PC-9 (cell line): ENCODE measurements around the gene OPN1MW. TPM values are rescaled to one million over a fixed set of nuclear protein-coding genes. Genes with fewer than 3 reads are reported as not detected.
"Not testable (repeated sequence)": the region's sequence is repeated elsewhere in the genome, so short reads cannot be mapped to it uniquely, and the experiment has no call there.

Experiments
- BruUV-seq: library from RNA; stranded (reverse); fragments of 400-500 nt; replicated peaks from 2 replicates; lab custom pipeline; 2021; lab: Mats Ljungman, UMichigan
- CTCF ChIA-PET: fragments of 300-600 bp; sonication (Branson Sonifier 250); formaldehyde crosslinking; loops from one replicate; lab custom pipeline; 2022; ENCODE audit warnings: antibody characterized with exemption; lab: Charles Lee
- POLR2A ChIA-PET: fragments of 300-600 bp; sonication (Branson Sonifier 250); formaldehyde crosslinking; loops from one replicate; lab custom pipeline; 2022; ENCODE audit warnings: antibody characterized with exemption; ENCODE audit not compliant: unreplicated experiment; lab: Charles Lee
- DNase-seq, 2 experiments: peaks; one replicate each; pipeline versions ENCODE4 v3.0.0 to v3.0.0-alpha.2; 2015 to 2022; ENCODE audit warnings: mixed read lengths in 1 of 2
- H2AFZ ChIP-seq: fragments of 200-600 bp; sonication (generic); 2 replicates; pipeline ENCODE4 v1.8.1; 2017; ENCODE audit warnings: antibody characterized with exemption
- H3F3A ChIP-seq: fragments of 200-600 bp; sonication (generic); 2 replicates; pipeline ENCODE4 v1.8.1; 2017; ENCODE audit warnings: antibody characterized with exemption, mild to moderate bottlenecking, low read depth; ENCODE audit not compliant: insufficient read depth
- H3K27ac ChIP-seq: fragments of 200-600 bp; sonication (generic); 2 replicates; pipeline ENCODE4 v1.6.1; 2016; ENCODE audit warnings: mixed run types
- H3K27me3 ChIP-seq: fragments of 200-600 bp; sonication (generic); 2 replicates; pipeline ENCODE4 v1.6.1; 2016; ENCODE audit warnings: low read depth, mixed run types; ENCODE audit not compliant: insufficient read depth
- H3K36me3 ChIP-seq: fragments of 200-600 bp; sonication (generic); 2 replicates; pipeline ENCODE4 v1.6.1; 2016; ENCODE audit warnings: low read depth, mixed run types
- H3K4me1 ChIP-seq: fragments of 200-600 bp; sonication (generic); replicated peaks from 2 replicates; pipeline ENCODE4 v1.6.1; 2016; ENCODE audit warnings: mixed run types; ENCODE audit not compliant: insufficient read depth
- H3K4me2 ChIP-seq: fragments of 200-600 bp; sonication (generic); 2 replicates; pipeline ENCODE4 v1.6.1; 2017; ENCODE audit warnings: mixed run types
- H3K4me3 ChIP-seq: fragments of 200-600 bp; sonication (generic); 2 replicates; pipeline ENCODE4 v1.6.1; 2016; ENCODE audit warnings: mixed run types
- H3K79me2 ChIP-seq: fragments of 200-600 bp; sonication (generic); 2 replicates; pipeline ENCODE4 v1.6.1; 2017; ENCODE audit warnings: low read depth, mixed run types
- H3K9me2 ChIP-seq: fragments of 200-600 bp; sonication (generic); 2 replicates; pipeline ENCODE4 v1.8.1; 2017; ENCODE audit warnings: mild to moderate bottlenecking; ENCODE audit not compliant: insufficient read depth
- H3K9me3 ChIP-seq: fragments of 200-600 bp; sonication (generic); 2 replicates; pipeline ENCODE4 v1.8.1; 2016; ENCODE audit warnings: low read depth; ENCODE audit not compliant: insufficient read depth
- H4K20me1 ChIP-seq: fragments of 200-600 bp; sonication (generic); 2 replicates; pipeline ENCODE4 v1.8.1; 2017; ENCODE audit not compliant: insufficient read depth
- intact Hi-C: fragments of 100-400 bp; cut with micrococcal nuclease; formaldehyde crosslinking; loops from one replicate; pipeline ENCODE4 v1.10.0; 2022; ENCODE audit not compliant: unreplicated experiment
- total RNA-seq: library from RNA; stranded (reverse); gene quantifications from 2 replicates; pipeline ENCODE4 v1.2.3, GENCODE V29; 2021

The OPN1MW gene
- total RNA-seq, 1 experiment from 2014 or later, result not detected

- CTCF ChIA-PET, BruUV-seq, intact Hi-C loops: not testable (repeated sequence)
These were observed 11.9 kb downstream of the OPN1MW start for GRCh38 chrX:154194316-154194715.

GRCh38 chrX:154196466-154196865, 14.1 kb downstream of the OPN1MW start:
- DNase-seq, BruUV-seq, CTCF ChIA-PET, POLR2A ChIA-PET, H3K79me2 ChIP-seq, H3K4me2 ChIP-seq, H2AFZ ChIP-seq, intact Hi-C loops, H4K20me1 ChIP-seq, H3K27ac ChIP-seq, H3K9me2 ChIP-seq, H3K27me3 ChIP-seq, H3F3A ChIP-seq, H3K4me3 ChIP-seq, H3K36me3 ChIP-seq, H3K4me1 ChIP-seq, H3K9me3 ChIP-seq: not testable (repeated sequence)

More at GRCh38 chrX:154194316-154194715, 11.9 kb downstream of the OPN1MW start:
- H3K79me2 ChIP-seq, H3F3A ChIP-seq, H4K20me1 ChIP-seq, H3K27me3 ChIP-seq, H3K27ac ChIP-seq, H3K4me1 ChIP-seq, H3K4me3 ChIP-seq, POLR2A ChIA-PET, DNase-seq, H2AFZ ChIP-seq, H3K36me3 ChIP-seq, H3K9me2 ChIP-seq, H3K4me2 ChIP-seq, H3K9me3 ChIP-seq: not testable (repeated sequence)

GRCh38 chrX:154209670-154210418, 27.4 kb downstream of the OPN1MW start:
- not testable (repeated sequence) for BruUV-seq

GRCh38 chrX:154211057-154211456, 28.7 kb downstream of the OPN1MW start:
- H3K27me3 ChIP-seq, H3K9me3 ChIP-seq, H3F3A ChIP-seq, H3K4me3 ChIP-seq, CTCF ChIA-PET, H3K4me2 ChIP-seq, H4K20me1 ChIP-seq, H3K79me2 ChIP-seq, H2AFZ ChIP-seq, H3K9me2 ChIP-seq, POLR2A ChIA-PET, H3K27ac ChIP-seq, BruUV-seq, H3K4me1 ChIP-seq, H3K36me3 ChIP-seq, intact Hi-C loops, DNase-seq: not testable (repeated sequence)

More at GRCh38 chrX:154209670-154210418, 27.4 kb downstream of the OPN1MW start:
- H3K9me2 ChIP-seq, H4K20me1 ChIP-seq, H3K27me3 ChIP-seq, H3K4me2 ChIP-seq, H2AFZ ChIP-seq, H3K4me1 ChIP-seq, H3F3A ChIP-seq, POLR2A ChIA-PET, H3K79me2 ChIP-seq, H3K36me3 ChIP-seq, H3K4me3 ChIP-seq, CTCF ChIA-PET, intact Hi-C loops, H3K27ac ChIP-seq, H3K9me3 ChIP-seq, DNase-seq: not testable (repeated sequence)

- H3K4me1 ChIP-seq, DNase-seq, POLR2A ChIA-PET, H3K27me3 ChIP-seq, H3K9me3 ChIP-seq, H4K20me1 ChIP-seq, H2AFZ ChIP-seq, H3K9me2 ChIP-seq, H3K36me3 ChIP-seq, H3K79me2 ChIP-seq, CTCF ChIA-PET, H3F3A ChIP-seq, H3K4me2 ChIP-seq, H3K4me3 ChIP-seq, BruUV-seq, intact Hi-C loops, H3K27ac ChIP-seq: not testable (repeated sequence)
These were observed 29.1 kb downstream of the OPN1MW start for GRCh38 chrX:154211499-154211898.

GRCh38 chrX:154219456-154219855, 37.1 kb downstream of the OPN1MW start, which contains the start of gene OPN1MW2:
Gene OPN1MW2, plus strand, starts transcription at chrX:154219756. Its CDS starts 60 bp downstream, at chrX:154219816.
- H3K27me3 ChIP-seq, BruUV-seq, DNase-seq, CTCF ChIA-PET, H3K9me3 ChIP-seq, H4K20me1 ChIP-seq, H3K79me2 ChIP-seq, H3K4me3 ChIP-seq, H3K36me3 ChIP-seq, H2AFZ ChIP-seq, POLR2A ChIA-PET, H3F3A ChIP-seq, H3K4me2 ChIP-seq, intact Hi-C loops, H3K9me2 ChIP-seq, H3K4me1 ChIP-seq, H3K27ac ChIP-seq: not testable (repeated sequence)

GRCh38 chrX:154225292-154225691, 42.9 kb downstream of the OPN1MW start:
- H2AFZ ChIP-seq, H3K9me2 ChIP-seq, intact Hi-C loops, CTCF ChIA-PET, H3K79me2 ChIP-seq, BruUV-seq, H3K4me3 ChIP-seq, POLR2A ChIA-PET, H3K27ac ChIP-seq, H3K4me1 ChIP-seq, H3K27me3 ChIP-seq, DNase-seq, H3K36me3 ChIP-seq, H3K9me3 ChIP-seq, H3F3A ChIP-seq, H4K20me1 ChIP-seq, H3K4me2 ChIP-seq: not testable (repeated sequence)
